Coronary artery (tissue), 2 donors: ENCODE measurements around the gene ORAI1.

ENCODE experiments used
- DNase-seq: peaks from one replicate; pipeline ENCODE4 v3.0.0-alpha.2; 2017; ENCODE audit warnings: low spot score
- H3K27ac ChIP-seq, 2 donors: fragments of 200-600 bp; sonication (generic); one replicate each; pipeline ENCODE4 v1.5.1; 2016 to 2019
- H3K4me3 ChIP-seq: fragments of 200-600 bp; sonication (generic); 2 replicates; pipeline ENCODE4 v1.5.1; 2016; ENCODE audit warnings: mild to moderate bottlenecking, moderate library complexity
- CTCF ChIP-seq: fragments of 200-600 bp; sonication (generic); IDR thresholded peaks from one replicate; pipeline ENCODE4 v1.5.1; 2019; ENCODE audit warnings: antibody characterized with exemption

ORAI1 gene

GRCh38 chr12:121637231-121637914 is 11.0 kb downstream of the ORAI1 start:
- H3K4me3 ChIP-seq: no peak overlapping the region
- no peak overlapping the region for H3K27ac ChIP-seq
- no peak for DNase-seq
- no peak for TF ChIP-seq CTCF

GRCh38 chr12:121638298-121639202 is 12.2 kb downstream of the ORAI1 start:
- H3K4me3 ChIP-seq: no peak overlapping the region
- no peak for TF ChIP-seq CTCF
- no peak overlapping the region for H3K27ac ChIP-seq
- no peak for DNase-seq

GRCh38 chr12:121641343-121641630 is 15.0 kb downstream of the ORAI1 start:
- no peak for TF ChIP-seq CTCF
- H3K27ac ChIP-seq: no peak overlapping the region
- H3K4me3 ChIP-seq: no peak overlapping the region
- no peak for DNase-seq

- TF ChIP-seq CTCF: no peak
- Histone ChIP-seq H3K27ac (no peak overlapping the region), H3K4me3 (no peak overlapping the region)
- DNase-seq: no peak
Observed at GRCh38 chr12:121648458-121649028, 22.2 kb downstream of the ORAI1 start.

GRCh38 chr12:121649322-121649721 is 23.0 kb downstream of the ORAI1 start:
- Histone ChIP-seq H3K27ac (no peak overlapping the region), H3K4me3 (no peak overlapping the region)
- TF ChIP-seq CTCF: no peak
- no peak for DNase-seq

- Histone ChIP-seq H3K4me3 (no peak overlapping the region), H3K27ac (no peak overlapping the region)
- no peak for DNase-seq
- no peak for TF ChIP-seq CTCF
Observed at GRCh38 chr12:121649819-121650353, 23.6 kb downstream of the ORAI1 start.
